ENCODE measurements around the gene SLC38A8. TPM values are rescaled to one million over a fixed set of nuclear protein-coding genes. Genes with fewer than 3 reads are reported as not detected.

Gene SLC38A8
- total RNA-seq, 4 donors from 2014 or later = not detected

DNA sequence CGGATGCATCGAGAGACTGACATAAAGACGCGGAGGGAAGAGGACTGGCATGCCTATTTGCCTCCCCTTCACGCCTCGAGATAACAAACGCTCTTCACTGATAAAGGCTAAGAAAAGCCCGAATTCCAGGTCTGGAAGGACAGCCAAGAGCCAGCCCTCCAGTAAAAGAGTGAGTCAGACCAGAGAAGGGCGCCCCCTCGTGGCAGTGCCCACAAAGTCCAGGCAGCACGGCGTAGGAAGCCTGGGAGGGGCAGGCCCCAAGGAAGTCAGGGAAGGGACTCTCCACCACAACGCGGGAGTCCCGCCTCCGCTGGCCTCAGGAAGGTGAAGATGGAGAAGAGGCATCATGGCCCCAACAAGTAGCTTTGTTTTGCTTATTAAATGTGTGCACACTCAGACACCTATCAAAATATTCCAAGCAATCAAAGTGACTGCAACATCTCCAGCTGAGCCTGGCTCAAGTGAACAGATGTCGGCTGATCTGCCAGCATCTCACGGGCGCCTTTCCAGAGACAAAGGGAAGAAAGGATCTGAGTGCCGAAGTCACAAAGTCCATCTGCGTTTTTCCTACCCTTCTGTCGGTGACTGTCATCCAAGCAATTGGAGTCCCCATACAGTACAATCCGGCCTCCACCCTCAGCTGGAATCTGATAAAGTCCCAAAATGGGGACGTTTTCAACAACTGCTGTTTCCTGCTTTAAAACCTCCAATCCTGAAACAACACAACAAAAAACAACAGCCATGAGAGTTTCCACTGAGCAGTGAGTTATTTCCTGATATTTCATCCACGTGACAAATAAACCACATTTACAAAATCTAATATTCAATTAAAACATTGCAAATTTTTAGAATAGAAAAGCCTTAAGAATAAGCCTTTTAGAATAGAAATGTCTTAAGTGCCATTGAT is 20.4 kb upstream of the SLC38A8 start:
- Histone ChIP-seq H3K27ac (no peak overlapping the region), H3K9me3 (no peaks in the 10 kb centered on the region), H3K27me3 (no peaks in the 10 kb centered on the region), H3K4me1 (no peaks in the 10 kb centered on the region), H3K4me3 (no peak overlapping the region), H3K36me3 (peaks cover 0 to 99% (median 0%) of the 10 kb centered on the region in 3 donors)
- DNase-seq = peak; percentile 45 to 81 (median 81)
- TF ChIP-seq, protein P1, sequence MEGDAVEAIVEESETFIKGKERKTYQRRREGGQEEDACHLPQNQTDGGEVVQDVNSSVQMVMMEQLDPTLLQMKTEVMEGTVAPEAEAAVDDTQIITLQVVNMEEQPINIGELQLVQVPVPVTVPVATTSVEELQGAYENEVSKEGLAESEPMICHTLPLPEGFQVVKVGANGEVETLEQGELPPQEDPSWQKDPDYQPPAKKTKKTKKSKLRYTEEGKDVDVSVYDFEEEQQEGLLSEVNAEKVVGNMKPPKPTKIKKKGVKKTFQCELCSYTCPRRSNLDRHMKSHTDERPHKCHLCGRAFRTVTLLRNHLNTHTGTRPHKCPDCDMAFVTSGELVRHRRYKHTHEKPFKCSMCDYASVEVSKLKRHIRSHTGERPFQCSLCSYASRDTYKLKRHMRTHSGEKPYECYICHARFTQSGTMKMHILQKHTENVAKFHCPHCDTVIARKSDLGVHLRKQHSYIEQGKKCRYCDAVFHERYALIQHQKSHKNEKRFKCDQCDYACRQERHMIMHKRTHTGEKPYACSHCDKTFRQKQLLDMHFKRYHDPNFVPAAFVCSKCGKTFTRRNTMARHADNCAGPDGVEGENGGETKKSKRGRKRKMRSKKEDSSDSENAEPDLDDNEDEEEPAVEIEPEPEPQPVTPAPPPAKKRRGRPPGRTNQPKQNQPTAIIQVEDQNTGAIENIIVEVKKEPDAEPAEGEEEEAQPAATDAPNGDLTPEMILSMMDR (IDR thresholded peaks at IDR 0.05) = peak; percentile 28 to 73 (median 72)
- TF ChIP-seq POLR2A (IDR thresholded peaks at IDR 0.05) = no peak

DNA sequence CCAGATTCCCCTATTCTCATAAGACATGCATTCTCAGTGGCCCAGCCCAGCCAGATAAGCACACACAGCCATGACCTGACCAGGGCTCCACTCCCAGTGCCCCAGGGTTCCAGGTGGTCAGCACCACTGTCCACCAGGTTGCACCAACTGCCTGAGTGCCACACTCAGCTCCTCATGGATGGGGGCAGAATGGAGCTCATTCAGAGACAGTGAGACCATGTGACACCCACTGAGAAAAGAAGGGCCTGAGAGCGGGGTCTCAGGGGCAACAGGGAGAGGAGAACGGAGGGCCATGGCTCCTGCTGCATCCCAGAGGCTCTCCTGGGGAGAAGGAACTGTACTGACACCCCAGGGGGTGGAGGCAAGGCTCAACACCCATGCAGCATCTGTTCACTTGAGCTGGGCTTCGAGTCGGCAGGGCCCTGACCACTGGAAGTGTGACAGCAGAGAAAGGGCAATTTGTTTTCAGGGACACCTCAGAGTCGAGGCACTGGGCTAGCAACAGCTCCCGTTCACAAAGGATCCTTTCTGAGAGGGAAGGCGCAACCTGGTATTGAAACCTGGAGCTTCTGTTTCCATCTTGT is 18.7 kb upstream of the SLC38A8 start:
- Histone ChIP-seq H3K27me3 (no peaks in the 10 kb centered on the region), H3K36me3 (peaks cover 0 to 99% (median 0%) of the 10 kb centered on the region in 3 donors), H3K9me3 (no peaks in the 10 kb centered on the region), H3K27ac (no peak overlapping the region), H3K4me3 (no peak overlapping the region), H3K4me1 (no peaks in the 10 kb centered on the region)
- peak in 1 of 3 donors; percentile 27 for DNase-seq
- TF ChIP-seq, protein P1 (IDR thresholded peaks at IDR 0.05) = no peak
- no peak for TF ChIP-seq POLR2A (IDR thresholded peaks at IDR 0.05)

DNA sequence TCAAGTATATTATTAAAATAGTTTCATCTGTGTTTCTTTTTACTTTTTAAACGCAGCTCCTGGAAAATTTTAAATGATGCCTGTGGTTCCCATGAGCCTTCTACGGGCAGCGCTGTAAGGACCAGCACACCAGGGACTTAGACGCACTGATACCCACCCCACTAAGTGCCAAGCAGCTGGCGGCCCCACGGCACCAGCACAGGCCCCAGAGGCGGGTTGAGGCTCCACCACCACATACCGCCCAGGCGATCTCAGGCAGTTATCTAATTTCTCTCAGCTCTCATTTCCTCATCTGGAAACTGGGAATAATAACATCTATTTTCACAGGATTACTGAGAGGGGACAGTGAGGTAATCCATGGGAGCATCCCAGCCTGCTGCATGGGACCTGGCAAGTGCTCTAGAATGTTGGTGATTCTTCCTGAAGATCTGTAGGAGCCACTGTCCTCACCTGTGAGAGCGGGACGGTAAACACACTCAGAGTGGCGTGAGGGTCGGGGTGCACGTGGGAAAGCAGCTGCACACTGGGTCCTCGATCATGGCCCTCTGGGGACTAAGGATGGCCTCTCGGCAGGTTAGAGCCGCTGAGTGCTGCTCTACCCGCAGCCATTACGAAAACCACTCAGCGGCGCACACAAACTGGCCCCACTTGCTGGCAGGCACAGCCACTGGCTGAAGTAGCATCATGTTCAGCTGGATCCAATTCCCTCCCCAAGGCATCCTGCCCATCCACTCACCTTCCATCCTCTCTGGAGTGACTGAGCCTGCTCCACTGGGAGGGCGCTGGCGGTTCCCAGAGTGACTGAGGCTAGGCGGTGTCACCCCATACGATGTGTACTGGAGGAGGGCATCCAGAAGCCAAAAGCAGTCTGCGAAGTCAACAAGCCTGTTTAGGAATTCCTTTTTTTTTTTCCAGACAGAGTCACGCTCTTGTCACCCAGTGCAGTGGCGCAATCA is 17.6 kb upstream of the SLC38A8 start:
- no peak for TF ChIP-seq POLR2A (IDR thresholded peaks at IDR 0.05)
- TF ChIP-seq, protein P1 (IDR thresholded peaks at IDR 0.05) = no peak
- Histone ChIP-seq H3K27ac (no peak overlapping the region), H3K36me3 (peaks cover 0 to 100% (median 0%) of the 10 kb centered on the region in 3 donors), H3K27me3 (no peaks in the 10 kb centered on the region), H3K9me3 (no peaks in the 10 kb centered on the region), H3K4me1 (no peaks in the 10 kb centered on the region), H3K4me3 (no peak overlapping the region)
- peak in 2 of 3 donors; percentile 31 to 42 for DNase-seq

DNA sequence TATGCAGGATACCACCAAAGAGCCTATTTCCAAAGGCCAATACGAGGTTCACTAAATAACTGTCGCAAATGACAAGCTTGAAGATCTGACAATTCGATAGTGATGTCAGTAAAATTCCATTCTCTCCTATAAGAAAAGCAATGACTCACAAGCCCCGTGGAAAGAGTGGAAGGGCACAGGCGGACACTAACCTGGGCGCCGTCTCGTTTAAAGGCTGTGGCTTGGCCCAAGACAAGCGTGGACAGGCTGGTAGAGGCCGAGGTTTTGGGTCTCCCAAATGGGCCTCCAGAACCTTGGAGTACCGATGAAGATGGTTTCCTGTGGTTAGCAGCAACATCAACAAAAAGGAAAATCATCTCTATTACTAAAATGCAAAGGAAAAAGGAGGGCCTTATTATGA is 16.5 kb upstream of the SLC38A8 start:
- Histone ChIP-seq H3K27ac (no peak overlapping the region), H3K36me3 (peaks cover 0 to 100% (median 0%) of the 10 kb centered on the region in 3 donors), H3K4me1 (no peaks in the 10 kb centered on the region), H3K27me3 (no peaks in the 10 kb centered on the region), H3K9me3 (no peaks in the 10 kb centered on the region), H3K4me3 (no peak overlapping the region)
- no peak for TF ChIP-seq POLR2A (IDR thresholded peaks at IDR 0.05)
- TF ChIP-seq, protein P1 (IDR thresholded peaks at IDR 0.05) = no peak
- peak in 1 of 3 donors; percentile 37 for DNase-seq

DNA sequence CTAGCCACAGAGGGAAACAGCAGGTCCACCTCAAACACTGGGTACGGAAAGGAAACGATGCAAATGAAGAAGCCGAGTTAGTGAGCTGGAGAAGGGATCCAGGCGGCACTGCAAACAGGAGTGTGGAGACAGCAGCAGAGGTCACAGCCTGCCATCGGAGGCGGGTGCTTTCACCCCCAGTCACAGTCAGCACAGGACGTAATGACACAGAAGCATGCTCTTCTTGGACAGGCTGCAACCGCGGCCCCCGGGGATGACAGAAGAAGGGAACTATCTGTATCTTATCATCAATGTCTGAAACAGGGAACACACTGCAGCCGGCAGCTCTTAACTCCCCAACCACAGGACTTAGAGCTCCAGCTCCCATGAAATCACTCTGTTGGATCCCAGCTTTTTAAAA is 16.1 kb upstream of the SLC38A8 start:
- TF ChIP-seq POLR2A (IDR thresholded peaks at IDR 0.05) = no peak
- TF ChIP-seq, protein P1 (IDR thresholded peaks at IDR 0.05) = no peak

More for the DNA sequence above, 16.1 kb upstream of the SLC38A8 start:
- H3K27ac ChIP-seq = no peak overlapping the region
- no peak overlapping the region for H3K4me3 ChIP-seq
- H3K4me1 ChIP-seq = no peaks in the 10 kb centered on the region
- peaks cover 0 to 100% (median 0%) of the 10 kb centered on the region in 3 donors for H3K36me3 ChIP-seq
- H3K27me3 ChIP-seq = no peaks in the 10 kb centered on the region
- peak in 2 of 3 donors; percentile 21 to 44 for DNase-seq
- no peaks in the 10 kb centered on the region for H3K9me3 ChIP-seq

Data from Peyer's patch (tissue), 4 donors.